IMR-90 (cell line): ENCODE data around the gene CELA2B. TPM values are rescaled to one million over a fixed set of nuclear protein-coding genes. Genes with fewer than 3 reads are reported as not detected.

Source experiments
- ATAC-seq: fragments of 200-7000 bp; cut with Tn5 transposase; 2 replicates; pipeline ENCODE4 v1.9.1; 2020; ENCODE audit warnings: low read depth, mild to moderate bottlenecking, moderate library complexity
- BruUV-seq: library from RNA; stranded (reverse); fragments of 400-500 nt; replicated peaks from 2 replicates; lab custom pipeline; 2021; lab: Mats Ljungman, UMichigan
- CTCF ChIA-PET: fragments of 300-600 bp; formaldehyde crosslinking; extraction: SDS; loops from one replicate; lab custom pipeline; 2021; ENCODE audit warnings: antibody characterized with exemption; lab: Yijun Ruan, JAX
- POLR2A ChIA-PET: fragments of 300-600 bp; sonication (Branson Sonifier 250); formaldehyde crosslinking; loops from one replicate; lab custom pipeline; 2022; ENCODE audit warnings: antibody characterized with exemption; ENCODE audit not compliant: unreplicated experiment; lab: Charles Lee
- DNase-seq: peaks from one replicate; pipeline ENCODE4 v3.0.0; 2013
- H2AFZ ChIP-seq: replicated peaks from 2 replicates; pipeline ENCODE3; 2013; ENCODE audit warnings: low read length, mild to moderate bottlenecking; ENCODE audit not compliant: poor library complexity
- H2AK5ac ChIP-seq: 2 replicates; pipeline ENCODE4 v1.6.1; 2013; ENCODE audit warnings: low read depth, low read length, inconsistent platforms
- H2AK9ac ChIP-seq: replicated peaks from 2 replicates; pipeline ENCODE3; 2013; ENCODE audit warnings: mild to moderate bottlenecking, low read depth, low read length, moderate library complexity; ENCODE audit not compliant: poor library complexity
- H2BK120ac ChIP-seq: 2 replicates; pipeline ENCODE4 v1.6.1; 2013; ENCODE audit warnings: low read depth, low read length, inconsistent platforms
- H2BK15ac ChIP-seq: 3 replicates; pipeline ENCODE4 v1.6.1; 2013; ENCODE audit warnings: low read depth, low read length, inconsistent platforms
- H2BK20ac ChIP-seq: 2 replicates; pipeline ENCODE4 v1.6.1; 2013; ENCODE audit warnings: low read depth, mild to moderate bottlenecking, inconsistent platforms, low read length, moderate library complexity
- H2BK5ac ChIP-seq: 2 replicates; pipeline ENCODE4 v1.6.1; 2013; ENCODE audit warnings: mild to moderate bottlenecking, low read depth, low read length, inconsistent platforms; ENCODE audit not compliant: poor library complexity, severe bottlenecking
- H3K14ac ChIP-seq: replicated peaks from 2 replicates; pipeline ENCODE4 v1.6.1; 2013; ENCODE audit warnings: low read depth, low read length, inconsistent platforms
- H3K18ac ChIP-seq: 2 replicates; pipeline ENCODE4 v1.6.1; 2013; ENCODE audit warnings: low read depth, low read length, control low read depth
- H3K23ac ChIP-seq: 2 replicates; pipeline ENCODE4 v1.6.1; 2013; ENCODE audit warnings: low read depth, low read length, inconsistent platforms
- H3K27ac ChIP-seq: 2 replicates; pipeline ENCODE4 v1.5.1; 2013; ENCODE audit warnings: mild to moderate bottlenecking, control low read depth, low read length; ENCODE audit not compliant: insufficient read depth
- H3K27me3 ChIP-seq: 2 replicates; pipeline ENCODE4 v1.6.1; 2013; ENCODE audit warnings: low read length; ENCODE audit not compliant: control insufficient read depth, insufficient read depth
- H3K36me3 ChIP-seq: 2 replicates; pipeline ENCODE4 v1.6.1; 2013; ENCODE audit warnings: low read length, mixed read lengths; ENCODE audit not compliant: control insufficient read depth, insufficient read depth
- H3K4ac ChIP-seq: 2 replicates; pipeline ENCODE4 v1.6.1; 2013; ENCODE audit warnings: low read depth, low read length, inconsistent platforms
- H3K4me1 ChIP-seq: 2 replicates; pipeline ENCODE4 v1.6.1; 2013; ENCODE audit warnings: low read length, mixed read lengths; ENCODE audit not compliant: control insufficient read depth, insufficient read depth
- H3K4me2 ChIP-seq: 2 replicates; pipeline ENCODE4 v1.6.1; 2013; ENCODE audit warnings: low read depth, mild to moderate bottlenecking, control low read depth, low read length, moderate library complexity
- H3K4me3 ChIP-seq: 2 replicates; pipeline ENCODE4 v1.5.1; 2013; ENCODE audit warnings: low read depth, mild to moderate bottlenecking, control low read depth, low read length, moderate library complexity; ENCODE audit not compliant: insufficient read depth
- H3K56ac ChIP-seq: 2 replicates; pipeline ENCODE4 v1.6.1; 2013; ENCODE audit warnings: low read length, inconsistent platforms; ENCODE audit not compliant: insufficient read depth; ENCODE audit errors: extremely low read depth
- H3K79me1 ChIP-seq, 2 experiments: 2 replicates each; pipeline ENCODE4 v1.6.1; 2013; ENCODE audit warnings: low read length in 2 of 2, inconsistent platforms in 1 of 2, low read depth in 1 of 2
- H3K9ac ChIP-seq: 2 replicates; pipeline ENCODE4 v1.6.1; 2013; ENCODE audit warnings: low read depth, low read length, control low read depth
- H3K9me1 ChIP-seq: 2 replicates; pipeline ENCODE4 v1.6.1; 2013; ENCODE audit warnings: low read length, inconsistent platforms; ENCODE audit not compliant: insufficient read depth
- H3K9me3 ChIP-seq: 2 replicates; pipeline ENCODE4 v1.6.1; 2013; ENCODE audit warnings: low read length; ENCODE audit not compliant: control insufficient read depth, insufficient read depth
- H4K20me1 ChIP-seq: 2 replicates; pipeline ENCODE4 v1.6.1; 2013; ENCODE audit warnings: low read length, inconsistent platforms; ENCODE audit not compliant: insufficient read depth
- H4K5ac ChIP-seq: 2 replicates; pipeline ENCODE4 v1.6.1; 2013; ENCODE audit warnings: mild to moderate bottlenecking, low read depth, low read length, control low read depth
- H4K8ac ChIP-seq, 2 experiments: 2 replicates each; pipeline ENCODE4 v1.6.1; 2013; ENCODE audit warnings: low read depth in 2 of 2, low read length in 2 of 2, control low read depth in 1 of 2, inconsistent platforms in 1 of 2
- H4K91ac ChIP-seq: 2 replicates; pipeline ENCODE4 v1.6.1; 2013; ENCODE audit warnings: low read depth, low read length, inconsistent platforms; ENCODE audit not compliant: insufficient read depth
- BHLHE40 ChIP-seq: fragments of 150-350 bp; IDR thresholded peaks from 2 replicates; pipeline ENCODE4 v1.6.1; 2016; ENCODE audit warnings: mild to moderate bottlenecking, low read depth, low read length
- CHD1 ChIP-seq: IDR thresholded peaks from 2 replicates; pipeline ENCODE4 v1.6.1; 2012; ENCODE audit warnings: low read depth, low read length, improper control_type of control experiment
- MAFK ChIP-seq: IDR thresholded peaks from 2 replicates; pipeline ENCODE4 v1.6.1; 2012; ENCODE audit warnings: low read depth, low read length, improper control_type of control experiment
- NFE2L2 ChIP-seq: fragments of 150-350 bp; IDR thresholded peaks from 2 replicates; pipeline ENCODE4 v1.6.1; 2016; ENCODE audit warnings: low read depth, mild to moderate bottlenecking, low read length
- RCOR1 ChIP-seq: IDR thresholded peaks from 2 replicates; pipeline ENCODE4 v1.6.1; 2012; ENCODE audit warnings: mild to moderate bottlenecking, low read length, improper control_type of control experiment; ENCODE audit not compliant: insufficient replicate concordance
- RFX5 ChIP-seq: IDR thresholded peaks from 2 replicates; pipeline ENCODE4 v1.8.0; 2012; ENCODE audit warnings: low read depth, mild to moderate bottlenecking, low read length, moderate library complexity
- USF2 ChIP-seq: fragments of 150-350 bp; IDR thresholded peaks from 2 replicates; pipeline ENCODE4 v1.6.1; 2017; ENCODE audit warnings: mild to moderate bottlenecking, antibody characterized with exemption, low read length, low read depth
- WGBS, 2 experiments: methylation state at CpG; one replicate each; pipeline versions ENCODE4 v1.1.5 to v1.1.7; 2013; ENCODE audit warnings: missing lambda C conversion rate in 2 of 2; ENCODE audit not compliant: insufficient read length in 1 of 2; ENCODE audit errors: extremely low coverage in 2 of 2; 5-methylcytosine and 5-hydroxymethylcytosine counted together
- dilution Hi-C: fragments of 300-500 bp; cut with HindIII; formaldehyde crosslinking; loops from one replicate; pipeline ENCODE4 v1.14.3; 2018; ENCODE audit warnings: low sequenced_read_pairs; ENCODE audit not compliant: unreplicated experiment
- in situ Hi-C: fragments of 300-500 bp; cut with MboI; formaldehyde crosslinking; loops from 3 replicates; pipeline ENCODE4 v1.14.3; 2019; ENCODE audit warnings: low sequenced_read_pairs, inconsistent platforms, mixed read lengths
- intact Hi-C: fragments of 100-400 bp; cut with micrococcal nuclease; formaldehyde crosslinking; loops from 2 replicates; pipeline ENCODE4 v1.10.0; 2022
- polyA plus RNA-seq, 3 experiments: library from polyadenylated mRNA; depleted of rRNA; stranded (reverse); fragments of >200 nt; gene quantifications; 2 replicates each; pipeline ENCODE4 v1.2.3, GENCODE V29; 2012; ENCODE audit warnings: low replicate concordance in 1 of 3
- total RNA-seq: library from RNA; depleted of rRNA; stranded (reverse); fragments of >200 nt; gene quantifications from 2 replicates; pipeline ENCODE4 v1.2.3, GENCODE V29; 2012

Gene CELA2B
- total and polyA plus RNA-seq, 2 of the 4 experiments (the other 2 are of a cell fraction), result not detected

- no peak overlapping the region; the same call in 1 of the 2 replicates for H3K23ac ChIP-seq
- TF ChIP-seq BHLHE40, result no peak
- TF ChIP-seq USF2, result no peak
- TF ChIP-seq NFE2L2, result no peak
- TF ChIP-seq MAFK, result no peak
- TF ChIP-seq RCOR1, result no peak
- TF ChIP-seq CHD1, result no peak
- TF ChIP-seq RFX5, result no peak
- no peak overlapping the region for H2BK5ac ChIP-seq
- in situ Hi-C loops, result no loop called here
- H4K20me1 ChIP-seq, result no peaks in the 10 kb centered on the region
- no peak overlapping the region for H4K91ac ChIP-seq
- no peaks in the 10 kb centered on the region for H3K9me3 ChIP-seq
- H3K79me1 ChIP-seq, result no peaks in the 10 kb centered on the region
- no peak overlapping the region for H3K56ac ChIP-seq
- DNase-seq, result no peak
- no peak overlapping the region for H2AK9ac ChIP-seq
- no peak overlapping the region for H3K27ac ChIP-seq
- no peaks in the 10 kb centered on the region for H3K4me1 ChIP-seq
- H4K5ac ChIP-seq, result no peak overlapping the region
- no peak overlapping the region for H3K4ac ChIP-seq
- dilution Hi-C loops, result no loop called here
- H3K9me1 ChIP-seq, result no peaks in the 10 kb centered on the region
- no peak overlapping the region for H3K14ac ChIP-seq
- H3K27me3 ChIP-seq, result no peaks in the 10 kb centered on the region
- BruUV-seq, result no TSS peak
- no peak for ATAC-seq
- H2BK15ac ChIP-seq, result no peak overlapping the region
- ChIA-PET POLR2A (no interaction called here), CTCF (no interaction called here)
- no peak overlapping the region for H3K4me2 ChIP-seq
- H2AFZ ChIP-seq, result no peak overlapping the region
- no peak overlapping the region for H2BK20ac ChIP-seq
- H2AK5ac ChIP-seq, result no peak overlapping the region
- H3K9ac ChIP-seq, result no peak overlapping the region
- no peak overlapping the region for H3K4me3 ChIP-seq
- intact Hi-C loops, result no loop called here
- H3K36me3 ChIP-seq, result peaks cover 11% of the 10 kb centered on the region
- H3K18ac ChIP-seq, result no peak overlapping the region
- H4K8ac ChIP-seq, result no peak overlapping the region
- no peak overlapping the region for H2BK120ac ChIP-seq
- WGBS, 2 experiments, result no CpG with 5 or more reads among the region's 5 CpGs
These were observed 16.7 kb downstream of the CELA2B start for GRCh38 chr1:15492596-15492995.
